MM.1S (cell line): Measurements from ENCODE around the gene CDYL.
A peak's percentile ranks its signal among the peaks of the same experiment; 100 is the strongest.

Experiments
- DNase-seq: peaks from one replicate; pipeline ENCODE4 v3.0.0-alpha.2; 2015
- H2AFZ ChIP-seq: fragments of 300-600 bp; sonication (generic); 2 replicates; pipeline ENCODE4 v1.6.0; 2016; ENCODE audit warnings: antibody characterized with exemption, low read length
- H3F3A ChIP-seq: fragments of 300-600 bp; sonication (generic); 2 replicates; pipeline ENCODE4 v1.6.1; 2016; ENCODE audit warnings: mild to moderate bottlenecking, antibody characterized with exemption, low read length, moderate library complexity, mixed read lengths; ENCODE audit not compliant: insufficient read depth
- H3K27ac ChIP-seq: fragments of 300-600 bp; sonication (generic); 2 replicates; pipeline ENCODE4 v1.5.1; 2016; ENCODE audit warnings: mild to moderate bottlenecking, low read length
- H3K27me3 ChIP-seq: fragments of 300-600 bp; sonication (generic); replicated peaks from 2 replicates; pipeline ENCODE4 v1.6.0; 2016; ENCODE audit warnings: low read length; ENCODE audit not compliant: insufficient read depth
- H3K36me3 ChIP-seq: fragments of 300-600 bp; sonication (generic); replicated peaks from 2 replicates; pipeline ENCODE4 v1.6.1; 2016; ENCODE audit warnings: mild to moderate bottlenecking, low read length, mixed read lengths; ENCODE audit not compliant: insufficient read depth
- H3K4me1 ChIP-seq: fragments of 300-600 bp; sonication (generic); 2 replicates; pipeline ENCODE4 v1.6.1; 2016; ENCODE audit warnings: low read length, mixed read lengths
- H3K4me2 ChIP-seq: fragments of 300-600 bp; sonication (generic); 2 replicates; pipeline ENCODE4 v1.6.0; 2016; ENCODE audit warnings: low read depth, low read length
- H3K4me3 ChIP-seq: fragments of 300-600 bp; sonication (generic); 2 replicates; pipeline ENCODE4 v1.5.1; 2016; ENCODE audit warnings: low read length, mixed read lengths
- H3K79me2 ChIP-seq: fragments of 300-600 bp; sonication (generic); 2 replicates; pipeline ENCODE4 v1.6.1; 2016; ENCODE audit warnings: mixed run types, low read length, mixed read lengths
- H3K9ac ChIP-seq: fragments of 300-600 bp; sonication (generic); 2 replicates; pipeline ENCODE4 v1.6.1; 2016; ENCODE audit warnings: low read length, mixed read lengths
- H3K9me2 ChIP-seq: fragments of 300-600 bp; sonication (generic); replicated peaks from 2 replicates; pipeline ENCODE4 v1.6.1; 2016; ENCODE audit warnings: mild to moderate bottlenecking, low read length, mixed read lengths; ENCODE audit not compliant: insufficient read depth
- H3K9me3 ChIP-seq: fragments of 300-600 bp; sonication (generic); replicated peaks from 2 replicates; pipeline ENCODE4 v1.6.1; 2016; ENCODE audit warnings: mild to moderate bottlenecking, low read length, mixed read lengths; ENCODE audit not compliant: insufficient read depth
- H4K20me1 ChIP-seq: fragments of 300-600 bp; sonication (generic); 2 replicates; pipeline ENCODE4 v1.6.1; 2016; ENCODE audit warnings: mild to moderate bottlenecking, low read length, moderate library complexity, mixed read lengths; ENCODE audit not compliant: insufficient read depth
- CTCF ChIP-seq: fragments of 300-600 bp; sonication (generic); IDR thresholded peaks from 2 replicates; pipeline ENCODE4 v1.5.1; 2016; ENCODE audit warnings: antibody characterized with exemption, low read length, mixed read lengths
- EZH2 ChIP-seq: fragments of 300-600 bp; sonication (generic); optimal IDR thresholded peaks from 2 replicates; pipeline ENCODE3; 2017; ENCODE audit warnings: low read depth, mild to moderate bottlenecking, antibody characterized with exemption, low read length, mixed read lengths
- EZH2phosphoT487 ChIP-seq: fragments of 300-600 bp; sonication (generic); IDR thresholded peaks from 2 replicates; pipeline ENCODE4 v1.6.1; 2018; ENCODE audit warnings: antibody characterized with exemption, low read length

The CDYL gene

GRCh38 chr6:4872841-4873240, 96.6 kb downstream of the CDYL start:
- H3K4me3 ChIP-seq = no peak overlapping the region
- H3K9me3 ChIP-seq = no peaks in the 10 kb centered on the region
- no peaks in the 10 kb centered on the region for H4K20me1 ChIP-seq
- no peak overlapping the region for H3K9ac ChIP-seq
- peaks cover 100% of the 10 kb centered on the region for H3K79me2 ChIP-seq
- peaks cover 3% of the 10 kb centered on the region; the same call in 1 of the 2 replicates for H3F3A ChIP-seq
- H3K36me3 ChIP-seq = no peaks in the 10 kb centered on the region
- H3K4me1 ChIP-seq = peaks cover 17% of the 10 kb centered on the region
- no peak overlapping the region for H2AFZ ChIP-seq
- no peak for DNase-seq
- no peak for TF ChIP-seq EZH2
- no peak for TF ChIP-seq EZH2phosphoT487
- no peak for TF ChIP-seq CTCF
- no peaks in the 10 kb centered on the region for H3K9me2 ChIP-seq
- no peak overlapping the region for H3K27ac ChIP-seq
- no peak overlapping the region for H3K4me2 ChIP-seq
- no peaks in the 10 kb centered on the region for H3K27me3 ChIP-seq

DNA sequence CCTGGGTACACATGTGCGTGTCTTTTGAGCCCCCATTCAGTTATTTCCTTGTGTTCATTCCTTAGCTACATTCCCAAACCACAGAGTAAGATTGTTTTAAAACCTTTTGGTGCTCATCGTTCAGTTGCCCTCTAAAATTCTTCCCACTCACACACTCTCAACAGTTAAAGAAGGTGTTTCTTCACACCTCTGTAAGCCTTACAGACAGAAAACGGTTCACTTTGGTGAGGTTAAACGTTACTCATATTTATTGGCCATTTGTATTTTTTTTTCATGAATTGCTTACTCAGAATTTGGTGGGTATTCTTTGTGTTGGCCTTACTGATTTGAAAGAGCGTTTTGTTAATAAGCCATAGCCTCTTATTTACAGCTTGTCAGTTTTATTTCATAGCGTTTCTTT, 97.7 kb downstream of the CDYL start:
- H3K9me2 ChIP-seq = no peaks in the 10 kb centered on the region
- no peaks in the 10 kb centered on the region for H3F3A ChIP-seq
- no peaks in the 10 kb centered on the region for H3K27me3 ChIP-seq
- no peak overlapping the region for H3K27ac ChIP-seq
- H3K36me3 ChIP-seq = no peaks in the 10 kb centered on the region
- peaks cover 19% of the 10 kb centered on the region for H3K4me1 ChIP-seq
- no peak for DNase-seq
- H3K79me2 ChIP-seq = peaks cover 99% of the 10 kb centered on the region
- H2AFZ ChIP-seq = no peak overlapping the region
- no peak for TF ChIP-seq EZH2
- TF ChIP-seq CTCF = no peak
- TF ChIP-seq EZH2phosphoT487 = no peak
- no peaks in the 10 kb centered on the region for H4K20me1 ChIP-seq
- H3K4me2 ChIP-seq = no peak overlapping the region
- no peak overlapping the region for H3K9ac ChIP-seq
- no peak overlapping the region for H3K4me3 ChIP-seq
- H3K9me3 ChIP-seq = no peaks in the 10 kb centered on the region

- Histone ChIP-seq H3K4me2 (peak overlapping the region; percentile 57), H3K9ac (peak overlapping the region; percentile 47), H2AFZ (no peak overlapping the region), H3K36me3 (no peaks in the 10 kb centered on the region), H3F3A (peaks cover 14% of the 10 kb centered on the region), H3K27me3 (no peaks in the 10 kb centered on the region), H4K20me1 (no peaks in the 10 kb centered on the region), H3K4me3 (peak overlapping the region; percentile 40), H3K9me3 (no peaks in the 10 kb centered on the region), H3K79me2 (peaks cover 93% of the 10 kb centered on the region), H3K27ac (peak overlapping the region; percentile 89), H3K9me2 (no peaks in the 10 kb centered on the region), H3K4me1 (peaks cover 59% of the 10 kb centered on the region)
- peak; percentile 90 for DNase-seq
- TF ChIP-seq EZH2 (no peak), EZH2phosphoT487 (no peak), CTCF (no peak)
Observed at GRCh38 chr6:4879741-4880275, 103.6 kb downstream of the CDYL start.
